Measurements from ENCODE around the gene ALDH4A1. TPM values are rescaled to one million over a fixed set of nuclear protein-coding genes. Genes with fewer than 3 reads are reported as not detected.
"Not testable (repeated sequence)": the region's sequence is repeated elsewhere in the genome, so short reads cannot be mapped to it uniquely, and the experiment has no call there.

ALDH4A1 gene
- total RNA-seq, 2 donors from 2014 or later = 9.6 to 24.2 TPM

- no peaks in the 10 kb centered on the region for H3K27me3 ChIP-seq (replicated peaks; ENCODE audit: insufficient read depth)
- H3K27ac ChIP-seq = no peak overlapping the region
- H3K4me3 ChIP-seq = no peak overlapping the region
- TF ChIP-seq CTCF (IDR thresholded peaks at IDR 0.05) = no peak
- H3K36me3 ChIP-seq = peaks cover 8% of the 10 kb centered on the region
- DNase-seq (ENCODE audit: low spot score) (no peak), ATAC-seq (ENCODE audit: insufficient number of reproducible peaks, low FRiP score, low read depth) (no peak)
- H3K4me1 ChIP-seq (ENCODE audit: control insufficient read depth in 1 of 2, low read depth in 2 of 2) = no peaks in the 10 kb centered on the region
- H3K9me3 ChIP-seq = no peaks in the 10 kb centered on the region
These were observed 31.4 kb downstream of the ALDH4A1 start for GRCh38 chr1:18870957-18871356.

- not testable (repeated sequence) for H3K27ac ChIP-seq; H3K4me1 ChIP-seq (ENCODE audit: control insufficient read depth in 1 of 2, low read depth in 2 of 2); H3K4me3 ChIP-seq; ATAC-seq (ENCODE audit: insufficient number of reproducible peaks, low FRiP score, low read depth); H3K27me3 ChIP-seq (replicated peaks; ENCODE audit: insufficient read depth); H3K36me3 ChIP-seq; H3K9me3 ChIP-seq; DNase-seq (ENCODE audit: low spot score)
These were observed 31.8 kb downstream of the ALDH4A1 start for GRCh38 chr1:18870595-18870865.

- Histone ChIP-seq H3K9me3 (no peaks in the 10 kb centered on the region), H3K4me1 (ENCODE audit: control insufficient read depth in 1 of 2, low read depth in 2 of 2) (no peaks in the 10 kb centered on the region), H3K27me3 (replicated peaks; ENCODE audit: insufficient read depth) (no peaks in the 10 kb centered on the region), H3K4me3 (no peak overlapping the region), H3K36me3 (peaks cover 8% of the 10 kb centered on the region), H3K27ac (no peak overlapping the region)
- no peak for TF ChIP-seq CTCF (IDR thresholded peaks at IDR 0.05)
- ATAC-seq (ENCODE audit: insufficient number of reproducible peaks, low FRiP score, low read depth) = no peak
- DNase-seq (ENCODE audit: low spot score) = no peak
These were observed 32.3 kb downstream of the ALDH4A1 start for GRCh38 chr1:18869847-18870594.

- no peak for ATAC-seq (ENCODE audit: insufficient number of reproducible peaks, low FRiP score, low read depth)
- no peaks in the 10 kb centered on the region for H3K27me3 ChIP-seq (replicated peaks; ENCODE audit: insufficient read depth)
- no peaks in the 10 kb centered on the region for H3K4me1 ChIP-seq (ENCODE audit: control insufficient read depth in 1 of 2, low read depth in 2 of 2)
- H3K36me3 ChIP-seq = peaks cover 8% of the 10 kb centered on the region
- no peaks in the 10 kb centered on the region for H3K9me3 ChIP-seq
- H3K4me3 ChIP-seq = no peak overlapping the region
- H3K27ac ChIP-seq = no peak overlapping the region
- no peak for DNase-seq (ENCODE audit: low spot score)
- TF ChIP-seq CTCF (IDR thresholded peaks at IDR 0.05) = no peak
These were observed 33.4 kb downstream of the ALDH4A1 start for GRCh38 chr1:18868801-18869424.

- peaks cover 8% of the 10 kb centered on the region for H3K36me3 ChIP-seq
- H3K27ac ChIP-seq = no peak overlapping the region
- H3K27me3 ChIP-seq (replicated peaks; ENCODE audit: insufficient read depth) = no peaks in the 10 kb centered on the region
- TF ChIP-seq CTCF (IDR thresholded peaks at IDR 0.05) = no peak
- DNase-seq (ENCODE audit: low spot score) (no peak), ATAC-seq (ENCODE audit: insufficient number of reproducible peaks, low FRiP score, low read depth) (no peak)
- H3K9me3 ChIP-seq = no peaks in the 10 kb centered on the region
- no peaks in the 10 kb centered on the region for H3K4me1 ChIP-seq (ENCODE audit: control insufficient read depth in 1 of 2, low read depth in 2 of 2)
- no peak overlapping the region for H3K4me3 ChIP-seq
These were observed 34.0 kb downstream of the ALDH4A1 start for GRCh38 chr1:18868354-18868753.
